ENCODE data around the gene LRBA. TPM values are rescaled to one million over a fixed set of nuclear protein-coding genes. Genes with fewer than 3 reads are reported as not detected.

LRBA gene
- total RNA-seq, 1 experiment from 2014 or later, result 77.4 TPM

DNA sequence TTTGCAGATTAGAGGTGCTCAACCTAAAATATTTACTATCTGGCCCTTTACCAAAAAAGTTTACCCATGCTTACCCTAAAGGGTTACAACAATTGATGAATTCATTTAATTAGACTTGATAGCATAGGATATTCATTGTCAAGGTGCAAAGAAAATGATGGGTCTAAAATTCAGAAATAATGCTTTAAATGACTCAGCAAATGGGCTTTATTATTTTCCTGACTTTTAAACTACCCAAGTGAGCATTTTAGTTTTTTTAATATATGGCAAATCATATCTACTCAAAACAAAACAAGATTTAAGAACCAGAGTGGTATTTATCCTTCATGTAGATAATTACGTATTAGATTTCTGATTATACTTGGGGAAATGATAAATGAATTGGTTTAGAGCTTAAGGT, 701.1 kb downstream of the LRBA start:
- BruUV-seq (replicated peaks), result no TSS peak
- no peaks in the 10 kb centered on the region for H4K20me1 ChIP-seq (ENCODE audit: insufficient read depth)
- no peak overlapping the region for H3K4me3 ChIP-seq
- TF ChIP-seq, protein P1, sequence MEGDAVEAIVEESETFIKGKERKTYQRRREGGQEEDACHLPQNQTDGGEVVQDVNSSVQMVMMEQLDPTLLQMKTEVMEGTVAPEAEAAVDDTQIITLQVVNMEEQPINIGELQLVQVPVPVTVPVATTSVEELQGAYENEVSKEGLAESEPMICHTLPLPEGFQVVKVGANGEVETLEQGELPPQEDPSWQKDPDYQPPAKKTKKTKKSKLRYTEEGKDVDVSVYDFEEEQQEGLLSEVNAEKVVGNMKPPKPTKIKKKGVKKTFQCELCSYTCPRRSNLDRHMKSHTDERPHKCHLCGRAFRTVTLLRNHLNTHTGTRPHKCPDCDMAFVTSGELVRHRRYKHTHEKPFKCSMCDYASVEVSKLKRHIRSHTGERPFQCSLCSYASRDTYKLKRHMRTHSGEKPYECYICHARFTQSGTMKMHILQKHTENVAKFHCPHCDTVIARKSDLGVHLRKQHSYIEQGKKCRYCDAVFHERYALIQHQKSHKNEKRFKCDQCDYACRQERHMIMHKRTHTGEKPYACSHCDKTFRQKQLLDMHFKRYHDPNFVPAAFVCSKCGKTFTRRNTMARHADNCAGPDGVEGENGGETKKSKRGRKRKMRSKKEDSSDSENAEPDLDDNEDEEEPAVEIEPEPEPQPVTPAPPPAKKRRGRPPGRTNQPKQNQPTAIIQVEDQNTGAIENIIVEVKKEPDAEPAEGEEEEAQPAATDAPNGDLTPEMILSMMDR (conservative IDR thresholded peaks at IDR 0.05), result no peak
- TF ChIP-seq EZH2 (IDR thresholded peaks at IDR 0.05; ENCODE audit: low read depth), result no peak
- H3K36me3 ChIP-seq (ENCODE audit: low read depth), result no peaks in the 10 kb centered on the region
- ChIA-PET CTCF (no interaction called here), POLR2A (ENCODE audit: unreplicated experiment) (no interaction called here)
- H2AFZ ChIP-seq, result no peak overlapping the region
- intact Hi-C loops (cut with micrococcal nuclease; ENCODE audit: unreplicated experiment), result no loop called here
- no peaks in the 10 kb centered on the region for H3K9me3 ChIP-seq (ENCODE audit: insufficient read depth, low read depth)
- H3K4me1 ChIP-seq (replicated peaks; ENCODE audit: insufficient read depth), result no peaks in the 10 kb centered on the region
- H3K79me2 ChIP-seq (ENCODE audit: low read depth), result no peaks in the 10 kb centered on the region
- DNase-seq, result no peak
- no peaks in the 10 kb centered on the region for H3K9me2 ChIP-seq (ENCODE audit: insufficient read depth)
- no peaks in the 10 kb centered on the region for H3K27me3 ChIP-seq (ENCODE audit: insufficient read depth, low read depth)
- H3K4me2 ChIP-seq, result no peak overlapping the region
- no peaks in the 10 kb centered on the region for H3F3A ChIP-seq (ENCODE audit: insufficient read depth, low read depth)
- no peak overlapping the region for H3K27ac ChIP-seq

DNA sequence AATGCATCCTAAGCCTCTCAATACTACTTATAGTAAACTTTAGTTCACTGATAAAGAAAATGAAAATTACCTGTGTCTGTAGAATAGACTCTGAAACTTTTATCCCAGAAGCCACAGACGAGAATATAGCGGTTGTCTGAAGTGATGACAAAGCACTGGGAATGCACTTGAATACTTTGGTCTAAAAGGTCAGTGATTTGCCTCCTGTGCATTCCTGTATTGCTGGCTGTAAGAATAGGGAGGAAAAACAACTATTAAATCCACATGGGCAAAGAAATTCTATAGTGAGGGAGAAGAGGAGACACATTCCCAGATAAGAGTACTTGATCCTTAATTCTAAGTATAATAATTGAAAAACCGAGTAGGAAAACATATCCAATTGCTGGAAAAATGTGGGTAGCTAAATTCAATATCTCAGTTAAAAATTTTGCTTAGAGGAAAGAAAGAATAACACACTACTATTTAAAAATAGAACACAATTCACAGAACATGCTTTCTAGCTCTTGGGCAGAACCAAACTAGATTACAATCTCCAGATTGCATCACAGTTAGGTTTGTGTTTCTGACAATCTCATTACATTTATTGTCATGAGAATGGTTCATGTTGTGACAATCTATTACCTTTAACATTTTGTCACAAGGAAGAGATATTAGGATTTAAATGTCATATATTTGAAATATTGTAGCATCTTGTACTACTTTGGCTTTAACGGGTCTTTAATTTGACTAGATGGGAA, 704.8 kb downstream of the LRBA start:
- Histone ChIP-seq H3K27ac (no peak overlapping the region), H3K9me2 (ENCODE audit: insufficient read depth) (no peaks in the 10 kb centered on the region), H3K4me2 (no peak overlapping the region), H3K4me1 (replicated peaks; ENCODE audit: insufficient read depth) (no peaks in the 10 kb centered on the region), H3K27me3 (ENCODE audit: insufficient read depth, low read depth) (no peaks in the 10 kb centered on the region), H4K20me1 (ENCODE audit: insufficient read depth) (no peaks in the 10 kb centered on the region), H3K4me3 (no peak overlapping the region), H3K36me3 (ENCODE audit: low read depth) (no peaks in the 10 kb centered on the region), H3K9me3 (ENCODE audit: insufficient read depth, low read depth) (no peaks in the 10 kb centered on the region), H2AFZ (no peak overlapping the region), H3F3A (ENCODE audit: insufficient read depth, low read depth) (no peaks in the 10 kb centered on the region), H3K79me2 (ENCODE audit: low read depth) (no peaks in the 10 kb centered on the region)
- TF ChIP-seq, protein P1 (conservative IDR thresholded peaks at IDR 0.05), result no peak
- TF ChIP-seq EZH2 (IDR thresholded peaks at IDR 0.05; ENCODE audit: low read depth), result no peak
- ChIA-PET POLR2A (ENCODE audit: unreplicated experiment) (interaction anchor here (0.5 kb wide), 1 partner anchor 54 kb away, joined by 6 read pairs; no protein-coding TSS in a partner anchor), CTCF (no interaction called here)
- no TSS peak for BruUV-seq (replicated peaks)
- intact Hi-C loops (cut with micrococcal nuclease; ENCODE audit: unreplicated experiment), result no loop called here
- no peak for DNase-seq

DNA sequence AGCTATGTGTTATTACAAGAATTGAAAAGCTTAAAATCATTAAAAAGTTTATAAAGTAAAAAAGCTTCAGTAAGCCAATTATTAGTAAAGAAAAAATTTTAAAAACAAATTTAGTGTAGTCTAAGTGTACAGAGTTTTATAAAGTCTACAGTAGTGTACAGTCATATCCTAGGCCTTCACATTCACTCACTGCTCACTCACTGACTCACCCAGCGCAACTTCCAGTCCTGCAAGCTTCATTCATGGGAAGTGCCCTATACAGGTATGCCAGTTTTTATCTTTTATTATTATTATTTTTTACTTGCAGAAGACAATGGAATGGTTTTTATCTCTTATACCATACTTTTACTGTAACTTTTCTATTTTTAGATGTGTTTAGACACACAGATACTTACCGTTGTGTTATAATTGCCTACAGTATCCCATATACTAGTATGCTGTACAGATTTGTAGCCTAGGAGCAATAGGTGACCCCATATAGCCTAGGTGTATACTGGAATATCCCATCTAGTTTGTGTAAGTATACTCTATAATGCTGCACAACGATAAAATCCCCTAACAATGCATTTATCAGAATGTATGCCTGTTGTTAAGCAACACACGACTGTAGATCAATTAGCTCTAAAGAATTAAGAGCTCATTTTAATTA, 706.1 kb downstream of the LRBA start:
- POLR2A ChIA-PET (ENCODE audit: unreplicated experiment), result interaction anchor here (0.5 to 0.7 kb wide), 3 partner anchors 79 to 764 kb away, joined by 3 to 9 read pairs (median 5); no protein-coding TSS in a partner anchor
- TF ChIP-seq, protein P1 (conservative IDR thresholded peaks at IDR 0.05), result no peak
- no peak for TF ChIP-seq EZH2 (IDR thresholded peaks at IDR 0.05; ENCODE audit: low read depth)
- Histone ChIP-seq H2AFZ (no peak overlapping the region), H3K27ac (no peak overlapping the region), H3K9me3 (ENCODE audit: insufficient read depth, low read depth) (no peaks in the 10 kb centered on the region), H3K36me3 (ENCODE audit: low read depth) (no peaks in the 10 kb centered on the region), H3K79me2 (ENCODE audit: low read depth) (no peaks in the 10 kb centered on the region), H3K4me1 (replicated peaks; ENCODE audit: insufficient read depth) (no peaks in the 10 kb centered on the region), H3K4me2 (no peak overlapping the region), H4K20me1 (ENCODE audit: insufficient read depth) (no peaks in the 10 kb centered on the region), H3K4me3 (no peak overlapping the region), H3K9me2 (ENCODE audit: insufficient read depth) (no peaks in the 10 kb centered on the region), H3F3A (ENCODE audit: insufficient read depth, low read depth) (no peaks in the 10 kb centered on the region), H3K27me3 (ENCODE audit: insufficient read depth, low read depth) (no peaks in the 10 kb centered on the region)
- DNase-seq, result peak in 1 of 2 experiments; percentile 38
- no TSS peak for BruUV-seq (replicated peaks)
- CTCF ChIA-PET, result interaction anchor here (0.7 kb wide), 1 partner anchor 1057 kb away, joined by 3 read pairs; no protein-coding TSS in a partner anchor
- intact Hi-C loops (cut with micrococcal nuclease; ENCODE audit: unreplicated experiment), result no loop called here

Measured in PC-9 (cell line).